GM18507 (cell line): ENCODE results near the gene LPIN3.

Experiments used
- DNase-seq: peaks from one replicate; pipeline ENCODE4 v3.0.0; 2011; ENCODE audit warnings: low read depth; ENCODE audit not compliant: insufficient read length; ENCODE audit errors: extremely low spot score
- FAIRE-seq: peaks from 2 replicates; lab custom pipeline; 2011; peaks lifted over from hg19 to GRCh38; lab: Jason Lieb, UNC

Gene LPIN3

GRCh38 chr20:41347523-41348429 lies 7.2 kb downstream of the LPIN3 start:
- no peak for FAIRE-seq
- DNase-seq = no peak

GRCh38 chr20:41348430-41349172 lies 8.0 kb downstream of the LPIN3 start:
- FAIRE-seq (no peak), DNase-seq (no peak)

GRCh38 chr20:41349266-41349665 lies 8.6 kb downstream of the LPIN3 start:
- DNase-seq (no peak), FAIRE-seq (no peak)

GRCh38 chr20:41349943-41350342 lies 9.3 kb downstream of the LPIN3 start:
- no peak for DNase-seq
- FAIRE-seq = no peak

GRCh38 chr20:41350408-41350962 lies 9.9 kb downstream of the LPIN3 start:
- no peak for DNase-seq
- no peak for FAIRE-seq

GRCh38 chr20:41352106-41352505 lies 11.5 kb downstream of the LPIN3 start:
- FAIRE-seq = no peak

GRCh38 chr20:41352666-41353065 lies 12.0 kb downstream of the LPIN3 start:
- DNase-seq = no peak
- no peak for FAIRE-seq

More at GRCh38 chr20:41352106-41352505, 11.5 kb downstream of the LPIN3 start:
- no peak for DNase-seq

GRCh38 chr20:41353530-41353929 lies 12.9 kb downstream of the LPIN3 start:
- FAIRE-seq (no peak), DNase-seq (no peak)

- FAIRE-seq = no peak
- DNase-seq = no peak
Observed at GRCh38 chr20:41355192-41355591, 14.6 kb downstream of the LPIN3 start.

- DNase-seq (no peak), FAIRE-seq (no peak)
Observed at GRCh38 chr20:41355598-41356203, 15.1 kb downstream of the LPIN3 start.

GRCh38 chr20:41356951-41357350 lies 16.3 kb downstream of the LPIN3 start:
- FAIRE-seq = no peak
- DNase-seq = no peak

GRCh38 chr20:41357424-41358163 lies 17.0 kb downstream of the LPIN3 start:
- FAIRE-seq = no peak
- no peak for DNase-seq

- no peak for FAIRE-seq
- DNase-seq = no peak
Observed at GRCh38 chr20:41358230-41358629, 17.6 kb downstream of the LPIN3 start.

GRCh38 chr20:41358717-41359116 lies 18.1 kb downstream of the LPIN3 start:
- no peak for FAIRE-seq
- no peak for DNase-seq

GRCh38 chr20:41359541-41360011 lies 19.0 kb downstream of the LPIN3 start:
- no peak for FAIRE-seq

GRCh38 chr20:41360831-41361756 lies 20.5 kb downstream of the LPIN3 start:
- no peak for FAIRE-seq

More at GRCh38 chr20:41359541-41360011, 19.0 kb downstream of the LPIN3 start:
- no peak for DNase-seq

GRCh38 chr20:41361757-41362747 lies 21.4 kb downstream of the LPIN3 start:
- FAIRE-seq = no peak
- DNase-seq = no peak

More at GRCh38 chr20:41360831-41361756, 20.5 kb downstream of the LPIN3 start:
- no peak for DNase-seq
